ENCODE data around the gene SEC11C. TPM values are rescaled to one million over a fixed set of nuclear protein-coding genes. Genes with fewer than 3 reads are reported as not detected.

SEC11C gene
- total RNA-seq, 1 experiment from 2014 or later, result 49.5 TPM

GRCh38 chr18:59094569-59094968 is 45.1 kb upstream of the SEC11C start:
- no peak overlapping the region for H3K27ac Mint-ChIP-seq
- peaks cover 14% of the 10 kb centered on the region for H3K9me3 Mint-ChIP-seq
- TF ChIP-seq FOXP1 (CRISPR knock-in tag; IDR thresholded peaks at IDR 0.05; ENCODE audit: borderline replicate concordance) (no peak), RELA (CRISPR knock-in tag; IDR thresholded peaks at IDR 0.05; ENCODE audit: borderline replicate concordance) (no peak), TEAD1 (CRISPR knock-in tag; IDR thresholded peaks at IDR 0.05) (no peak), MAX (CRISPR knock-in tag; IDR thresholded peaks at IDR 0.05) (no peak), ZNF138 (CRISPR knock-in tag; conservative IDR thresholded peaks at IDR 0.05) (no peak), FOXJ3 (CRISPR knock-in tag; IDR thresholded peaks at IDR 0.05; ENCODE audit: borderline replicate concordance) (no peak), FOXP4 (CRISPR knock-in tag; IDR thresholded peaks at IDR 0.05) (no peak)
- H3K4me1 Mint-ChIP-seq, result peaks cover 20% of the 10 kb centered on the region
- ATAC-seq (no peak), DNase-seq (ENCODE audit: low spot score) (no peak)
- no peaks in the 10 kb centered on the region for H3K27me3 Mint-ChIP-seq (ENCODE audit: low read depth)
- ChIA-PET POLR2A (no interaction called here), CTCF (interaction anchor here (1.0 kb wide), 1 partner anchor 24 kb away, joined by 3 read pairs; no protein-coding TSS in a partner anchor)
- no peak overlapping the region for H3K4me3 Mint-ChIP-seq
- no peaks in the 10 kb centered on the region for H3K36me3 Mint-ChIP-seq

- Mint-ChIP-seq H3K27me3 (ENCODE audit: low read depth) (peaks cover 7% of the 10 kb centered on the region; the same call in 1 of the 2 replicates), H3K4me3 (no peak overlapping the region), H3K27ac (no peak overlapping the region), H3K4me1 (peaks cover 16% of the 10 kb centered on the region), H3K9me3 (peaks cover 10% of the 10 kb centered on the region), H3K36me3 (no peaks in the 10 kb centered on the region)
- peak; percentile 70 for DNase-seq (ENCODE audit: low spot score)
- POLR2A ChIA-PET, result no interaction called here
- peak; percentile 97 for ATAC-seq
- TF ChIP-seq FOXP4 (CRISPR knock-in tag; IDR thresholded peaks at IDR 0.05) (no peak), CREM (CRISPR knock-in tag; IDR thresholded peaks at IDR 0.05) (no peak)
- CTCF ChIA-PET, result no interaction called here
Measured at GRCh38 chr18:59096098-59096789, 43.4 kb upstream of the SEC11C start.

- ATAC-seq (peak; percentile 77; the same call in 1 of the 2 replicates), DNase-seq (ENCODE audit: low spot score) (no peak)
- Mint-ChIP-seq H3K27ac (no peak overlapping the region), H3K4me3 (no peak overlapping the region), H3K36me3 (no peaks in the 10 kb centered on the region), H3K4me1 (no peaks in the 10 kb centered on the region), H3K9me3 (no peaks in the 10 kb centered on the region; the same call in 1 of the 2 replicates), H3K27me3 (ENCODE audit: low read depth) (peaks cover 11% of the 10 kb centered on the region)
- no peak for TF ChIP-seq MLX (CRISPR knock-in tag; IDR thresholded peaks at IDR 0.05)
- TF ChIP-seq ZNF232 (CRISPR knock-in tag; IDR thresholded peaks at IDR 0.05), result no peak
- no peak for TF ChIP-seq ATF1 (CRISPR knock-in tag; IDR thresholded peaks at IDR 0.05)
- TF ChIP-seq NFATC4 (CRISPR knock-in tag; IDR thresholded peaks at IDR 0.05), result no peak
- TF ChIP-seq ZMAT4 (CRISPR knock-in tag; IDR thresholded peaks at IDR 0.05), result no peak
- TF ChIP-seq MYBL2 (CRISPR knock-in tag; IDR thresholded peaks at IDR 0.05), result no peak
- no peak for TF ChIP-seq ATF3 (CRISPR knock-in tag; conservative IDR thresholded peaks at IDR 0.05)
- no peak for TF ChIP-seq FOXJ3 (CRISPR knock-in tag; IDR thresholded peaks at IDR 0.05; ENCODE audit: borderline replicate concordance)
- TF ChIP-seq ZNF671 (CRISPR knock-in tag; IDR thresholded peaks at IDR 0.05), result no peak
- no peak for TF ChIP-seq GRHL2 (CRISPR knock-in tag; IDR thresholded peaks at IDR 0.05; ENCODE audit: insufficient replicate concordance, severe bottlenecking)
- TF ChIP-seq FOXK1 (CRISPR knock-in tag; IDR thresholded peaks at IDR 0.05), result no peak
- no peak for TF ChIP-seq TCF7 (CRISPR knock-in tag; IDR thresholded peaks at IDR 0.05; ENCODE audit: low read depth)
- ChIA-PET CTCF (no interaction called here), POLR2A (no interaction called here)
Measured at GRCh38 chr18:59101830-59102414, 37.8 kb upstream of the SEC11C start.

Measured in WTC11 (cell line).